Muscle layer of colon (tissue), 2 donors: ENCODE results near the gene DVL2.

Experiments used
- H3K27ac ChIP-seq: one replicate; pipeline ENCODE4 v1.7.0; 2013; ENCODE audit warnings: low read depth, mild to moderate bottlenecking, low read length, moderate library complexity
- H3K27me3 ChIP-seq, 2 donors: one replicate each; pipeline ENCODE4 v1.7.0; 2013; ENCODE audit warnings: low read length in 2 of 2, mild to moderate bottlenecking in 2 of 2; ENCODE audit not compliant: insufficient read depth in 2 of 2, control insufficient read depth in 1 of 2
- H3K36me3 ChIP-seq: one replicate; pipeline ENCODE4 v1.7.0; 2013; ENCODE audit warnings: mild to moderate bottlenecking, low read length; ENCODE audit not compliant: insufficient read depth
- H3K4me1 ChIP-seq: one replicate; pipeline ENCODE4 v1.7.0; 2013; ENCODE audit warnings: mild to moderate bottlenecking, low read length; ENCODE audit not compliant: insufficient read depth
- H3K4me3 ChIP-seq, 2 donors: one replicate each; pipeline ENCODE4 v1.7.0; 2013; ENCODE audit warnings: low read length in 2 of 2, low read depth in 1 of 2, mild to moderate bottlenecking in 1 of 2, moderate library complexity in 1 of 2
- H3K9ac ChIP-seq: one replicate; pipeline ENCODE4 v1.7.0; 2013; ENCODE audit warnings: low read length
- H3K9me3 ChIP-seq: one replicate; pipeline ENCODE4 v1.7.0; 2013; ENCODE audit warnings: mild to moderate bottlenecking, low read length
- donor health status: abdominal sarcoma.
- donor health status: Adenocarcinoma of cecum.

The DVL2 gene

GRCh38 chr17:7215136-7215638 is 19.1 kb downstream of the DVL2 start:
- Histone ChIP-seq H3K27ac (peak overlapping the region; percentile 50), H3K27me3 (no peaks in the 10 kb centered on the region), H3K4me1 (peaks cover 53% of the 10 kb centered on the region), H3K4me3 (peak overlapping the region in 1 of 2 donors; percentile 85), H3K9me3 (no peaks in the 10 kb centered on the region), H3K36me3 (no peaks in the 10 kb centered on the region), H3K9ac (no peak overlapping the region)

- H3K9ac ChIP-seq, result no peak overlapping the region
- H3K4me3 ChIP-seq, result peak overlapping the region; percentile 39 to 85
- H3K9me3 ChIP-seq, result no peaks in the 10 kb centered on the region
- peak overlapping the region; percentile 90 for H3K27ac ChIP-seq
- H3K4me1 ChIP-seq, result peaks cover 52% of the 10 kb centered on the region
- H3K36me3 ChIP-seq, result no peaks in the 10 kb centered on the region
- no peaks in the 10 kb centered on the region for H3K27me3 ChIP-seq
Measured at GRCh38 chr17:7214300-7215135, 19.8 kb downstream of the DVL2 start.

GRCh38 chr17:7213895-7214299 is 20.4 kb downstream of the DVL2 start:
- Histone ChIP-seq H3K4me3 (peak overlapping the region; percentile 39 to 85), H3K4me1 (peaks cover 45% of the 10 kb centered on the region), H3K9ac (no peak overlapping the region), H3K27ac (no peak overlapping the region), H3K36me3 (no peaks in the 10 kb centered on the region), H3K9me3 (no peaks in the 10 kb centered on the region), H3K27me3 (no peaks in the 10 kb centered on the region)

GRCh38 chr17:7211491-7212273 is 22.6 kb downstream of the DVL2 start:
- Histone ChIP-seq H3K4me1 (peaks cover 33% of the 10 kb centered on the region), H3K9me3 (no peaks in the 10 kb centered on the region), H3K9ac (no peak overlapping the region), H3K27me3 (no peaks in the 10 kb centered on the region), H3K4me3 (no peak overlapping the region), H3K27ac (no peak overlapping the region), H3K36me3 (no peaks in the 10 kb centered on the region)

- Histone ChIP-seq H3K9ac (no peak overlapping the region), H3K4me1 (peaks cover 30% of the 10 kb centered on the region), H3K27me3 (no peaks in the 10 kb centered on the region), H3K4me3 (no peak overlapping the region), H3K27ac (no peak overlapping the region), H3K9me3 (no peaks in the 10 kb centered on the region), H3K36me3 (no peaks in the 10 kb centered on the region)
Measured at GRCh38 chr17:7208754-7209460, 25.4 kb downstream of the DVL2 start.

GRCh38 chr17:7208027-7208571 is 26.2 kb downstream of the DVL2 start:
- Histone ChIP-seq H3K9me3 (no peaks in the 10 kb centered on the region), H3K4me1 (peaks cover 23% of the 10 kb centered on the region), H3K27ac (no peak overlapping the region), H3K9ac (no peak overlapping the region), H3K36me3 (peaks cover 8% of the 10 kb centered on the region), H3K4me3 (no peak overlapping the region), H3K27me3 (no peaks in the 10 kb centered on the region)

- H3K9ac ChIP-seq, result no peak overlapping the region
- H3K4me3 ChIP-seq, result no peak overlapping the region
- no peaks in the 10 kb centered on the region for H3K27me3 ChIP-seq
- H3K36me3 ChIP-seq, result peaks cover 15% of the 10 kb centered on the region
- H3K4me1 ChIP-seq, result peaks cover 21% of the 10 kb centered on the region
- H3K9me3 ChIP-seq, result no peaks in the 10 kb centered on the region
- H3K27ac ChIP-seq, result no peak overlapping the region
Measured at GRCh38 chr17:7207120-7208001, 27.0 kb downstream of the DVL2 start.

- Histone ChIP-seq H3K27me3 (no peaks in the 10 kb centered on the region), H3K9me3 (no peaks in the 10 kb centered on the region), H3K27ac (peak overlapping the region; percentile 52), H3K9ac (peak overlapping the region; percentile 57), H3K4me1 (peaks cover 14% of the 10 kb centered on the region), H3K36me3 (peaks cover 18% of the 10 kb centered on the region), H3K4me3 (peak overlapping the region; percentile 56 to 65)
Measured at GRCh38 chr17:7205561-7205960, 28.8 kb downstream of the DVL2 start.

GRCh38 chr17:7204828-7205461 is 29.4 kb downstream of the DVL2 start:
- Histone ChIP-seq H3K27ac (peak overlapping the region; percentile 52), H3K9ac (peak overlapping the region; percentile 57), H3K27me3 (no peaks in the 10 kb centered on the region), H3K4me3 (peak overlapping the region; percentile 56 to 65), H3K9me3 (no peaks in the 10 kb centered on the region), H3K36me3 (peaks cover 18% of the 10 kb centered on the region), H3K4me1 (peaks cover 14% of the 10 kb centered on the region)

GRCh38 chr17:7204336-7204735 is 30.0 kb downstream of the DVL2 start:
- H3K9ac ChIP-seq, result peak overlapping the region; percentile 57
- H3K4me3 ChIP-seq, result peak overlapping the region; percentile 56 to 65
- peaks cover 14% of the 10 kb centered on the region for H3K4me1 ChIP-seq
- H3K9me3 ChIP-seq, result no peaks in the 10 kb centered on the region
- H3K27ac ChIP-seq, result peak overlapping the region; percentile 52
- H3K27me3 ChIP-seq, result no peaks in the 10 kb centered on the region
- H3K36me3 ChIP-seq, result peaks cover 18% of the 10 kb centered on the region
